BE2C (cell line): ENCODE results near the gene DLL3.

Source experiments
- DNase-seq: peaks from one replicate; pipeline ENCODE4 v3.0.0-alpha.2; 2020
- H3K27me3 ChIP-seq: fragments of 250-450 bp; sonication (Bioruptor Pico); 2 replicates; pipeline ENCODE4 v1.5.1; 2020; ENCODE audit warnings: mild to moderate bottlenecking
- H3K36me3 ChIP-seq: fragments of 250-450 bp; sonication (Bioruptor Pico); 2 replicates; pipeline ENCODE4 v1.5.1; 2020; ENCODE audit warnings: mild to moderate bottlenecking
- H3K4me1 ChIP-seq: fragments of 250-450 bp; sonication (Bioruptor Pico); 2 replicates; pipeline ENCODE4 v1.5.1; 2020
- H3K4me3 ChIP-seq: 2 replicates; pipeline ENCODE4 v1.5.1; 2011; ENCODE audit warnings: low read depth, low read length
- H3K9me3 ChIP-seq: fragments of 250-450 bp; sonication (Bioruptor Pico); 2 replicates; pipeline ENCODE4 v1.5.1; 2020
- TF ChIP-seq, protein P1 (sequence below): IDR thresholded peaks from 2 replicates; pipeline ENCODE4 v1.5.1; 2012; ENCODE audit warnings: mild to moderate bottlenecking, low read depth, low read length

DLL3 gene

DNA sequence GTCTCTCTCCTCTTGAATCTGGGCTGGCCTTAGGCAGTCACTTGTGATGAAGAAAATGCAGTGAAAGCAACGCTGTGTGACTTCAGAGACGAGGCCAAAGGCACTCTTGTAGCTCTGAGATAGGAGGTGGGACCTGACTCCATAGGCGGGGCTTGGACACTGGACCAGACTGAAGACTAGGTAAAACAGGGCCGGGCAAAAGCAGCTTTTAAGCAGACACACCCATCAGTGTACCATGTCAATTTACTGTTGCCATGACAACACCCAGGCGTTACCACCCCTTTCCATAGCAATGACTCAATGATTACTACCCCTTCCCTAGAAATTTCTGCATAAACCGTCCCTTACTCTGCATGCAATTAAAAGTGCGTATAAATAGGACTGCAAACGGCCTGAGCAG lies 47.9 kb downstream of the DLL3 start:
- H3K4me3 ChIP-seq: no peak overlapping the region
- TF ChIP-seq, protein P1, sequence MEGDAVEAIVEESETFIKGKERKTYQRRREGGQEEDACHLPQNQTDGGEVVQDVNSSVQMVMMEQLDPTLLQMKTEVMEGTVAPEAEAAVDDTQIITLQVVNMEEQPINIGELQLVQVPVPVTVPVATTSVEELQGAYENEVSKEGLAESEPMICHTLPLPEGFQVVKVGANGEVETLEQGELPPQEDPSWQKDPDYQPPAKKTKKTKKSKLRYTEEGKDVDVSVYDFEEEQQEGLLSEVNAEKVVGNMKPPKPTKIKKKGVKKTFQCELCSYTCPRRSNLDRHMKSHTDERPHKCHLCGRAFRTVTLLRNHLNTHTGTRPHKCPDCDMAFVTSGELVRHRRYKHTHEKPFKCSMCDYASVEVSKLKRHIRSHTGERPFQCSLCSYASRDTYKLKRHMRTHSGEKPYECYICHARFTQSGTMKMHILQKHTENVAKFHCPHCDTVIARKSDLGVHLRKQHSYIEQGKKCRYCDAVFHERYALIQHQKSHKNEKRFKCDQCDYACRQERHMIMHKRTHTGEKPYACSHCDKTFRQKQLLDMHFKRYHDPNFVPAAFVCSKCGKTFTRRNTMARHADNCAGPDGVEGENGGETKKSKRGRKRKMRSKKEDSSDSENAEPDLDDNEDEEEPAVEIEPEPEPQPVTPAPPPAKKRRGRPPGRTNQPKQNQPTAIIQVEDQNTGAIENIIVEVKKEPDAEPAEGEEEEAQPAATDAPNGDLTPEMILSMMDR: no peak
- peaks cover 20% of the 10 kb centered on the region for H3K27me3 ChIP-seq
- H3K36me3 ChIP-seq: no peaks in the 10 kb centered on the region
- DNase-seq: no peak
- no peaks in the 10 kb centered on the region for H3K4me1 ChIP-seq
- no peaks in the 10 kb centered on the region; the same call in 1 of the 2 replicates for H3K9me3 ChIP-seq

DNA sequence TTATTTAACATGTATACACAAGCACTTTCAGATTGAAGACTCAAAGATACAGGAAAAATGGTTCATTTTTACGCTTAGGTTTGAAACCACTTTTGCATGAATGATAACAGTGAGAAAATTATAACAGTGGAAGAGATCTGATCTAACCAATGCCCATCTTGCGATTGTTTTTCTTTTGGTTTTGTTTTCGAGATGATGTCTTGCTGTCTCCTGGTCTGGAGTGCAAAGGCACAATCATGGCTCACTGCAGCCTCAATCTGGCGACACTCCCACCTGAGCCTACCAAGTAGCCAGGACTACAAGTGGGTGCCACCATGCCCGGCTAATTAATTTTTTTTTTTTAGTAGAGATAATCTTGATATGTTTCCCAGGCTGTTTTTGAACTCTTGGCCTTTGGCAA lies 51.5 kb downstream of the DLL3 start:
- no peak for DNase-seq
- H3K36me3 ChIP-seq: no peaks in the 10 kb centered on the region
- TF ChIP-seq, protein P1: no peak
- no peak overlapping the region for H3K4me3 ChIP-seq
- no peaks in the 10 kb centered on the region; the same call in 1 of the 2 replicates for H3K9me3 ChIP-seq
- H3K4me1 ChIP-seq: no peaks in the 10 kb centered on the region
- H3K27me3 ChIP-seq: peaks cover 30% of the 10 kb centered on the region

DNA sequence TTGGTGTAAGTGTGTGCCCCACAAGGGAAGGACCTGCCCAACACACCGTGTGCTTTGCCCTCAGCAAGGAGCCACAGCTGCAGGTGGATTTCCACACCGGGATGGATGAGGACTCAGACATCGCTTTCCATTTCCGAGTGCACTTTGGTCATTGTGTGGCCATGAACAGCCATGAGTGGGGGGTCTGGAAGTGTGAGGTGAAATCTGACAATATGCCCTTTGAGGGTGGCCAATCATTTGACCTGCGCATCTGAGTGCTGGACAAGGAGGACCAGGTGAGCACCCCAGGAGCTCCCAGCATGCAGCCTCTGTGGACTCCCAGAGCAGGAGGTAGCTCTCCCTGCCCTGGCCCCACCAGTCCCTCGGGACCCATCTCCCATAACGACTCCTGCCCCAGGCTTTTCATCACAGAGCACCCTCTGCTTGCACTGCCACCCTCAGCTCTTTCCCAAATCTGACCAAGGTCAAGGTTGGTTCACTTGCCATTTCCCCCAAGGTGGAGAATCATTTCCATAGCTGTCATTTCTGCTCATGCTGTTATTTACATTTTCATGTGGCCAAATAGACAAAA lies 54.4 kb downstream of the DLL3 start:
- Histone ChIP-seq H3K27me3 (peaks cover 10% of the 10 kb centered on the region; the same call in 1 of the 2 replicates), H3K36me3 (no peaks in the 10 kb centered on the region), H3K9me3 (no peaks in the 10 kb centered on the region), H3K4me3 (no peak overlapping the region), H3K4me1 (no peaks in the 10 kb centered on the region)
- TF ChIP-seq, protein P1: no peak
- no peak for DNase-seq

DNA sequence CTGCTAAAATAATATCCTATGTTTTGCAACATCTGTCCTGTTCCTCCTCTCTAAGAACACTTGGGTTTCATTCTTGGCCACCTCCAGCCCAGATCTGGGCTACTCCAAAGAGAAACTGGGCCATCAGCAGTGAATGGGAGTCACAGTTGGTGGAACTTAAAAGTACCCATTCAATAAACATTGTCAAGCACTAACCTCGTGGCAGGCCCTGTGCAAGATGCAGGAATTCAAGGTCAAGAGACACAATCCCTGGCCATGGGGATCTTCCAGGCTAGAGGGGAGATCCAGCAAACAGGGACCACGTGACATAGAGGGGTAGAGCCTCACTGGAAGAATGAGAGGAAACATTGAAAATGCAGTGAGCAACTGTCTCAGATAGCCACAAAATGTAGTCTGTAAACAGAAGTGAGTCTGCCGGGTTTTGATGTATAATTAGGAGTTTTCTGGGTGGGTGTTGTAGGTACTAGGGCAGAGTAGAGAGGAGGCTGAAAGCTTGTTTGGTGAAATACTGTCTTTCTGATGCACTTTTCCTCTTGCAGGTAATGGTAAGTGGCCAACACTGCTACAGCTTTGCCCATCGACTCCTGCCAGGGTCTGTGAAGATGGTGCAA lies 56.1 kb downstream of the DLL3 start:
- DNase-seq: no peak
- Histone ChIP-seq H3K36me3 (no peaks in the 10 kb centered on the region), H3K4me3 (no peak overlapping the region), H3K9me3 (no peaks in the 10 kb centered on the region), H3K27me3 (peaks cover 17% of the 10 kb centered on the region; the same call in 1 of the 2 replicates), H3K4me1 (no peaks in the 10 kb centered on the region)
- TF ChIP-seq, protein P1: no peak

DNA sequence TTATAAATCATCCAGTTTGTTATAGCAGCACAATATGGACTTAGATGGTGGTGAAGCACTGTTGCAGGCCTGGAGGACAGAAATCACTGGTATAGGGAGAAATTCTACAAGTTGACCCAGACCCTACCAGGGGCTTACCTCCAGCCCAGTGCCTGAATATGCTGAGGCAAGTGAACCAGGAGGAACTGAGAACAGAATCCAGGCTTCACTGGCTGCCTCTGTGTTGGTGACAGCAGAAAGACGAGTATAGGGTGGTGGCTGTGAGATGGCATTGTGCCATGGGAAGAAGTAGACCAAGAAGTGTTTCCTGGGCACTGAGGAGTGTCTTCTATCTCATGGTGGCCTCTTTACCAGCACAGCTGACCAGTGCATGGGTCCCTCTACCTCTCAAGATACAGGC lies 57.1 kb downstream of the DLL3 start:
- H3K9me3 ChIP-seq: no peaks in the 10 kb centered on the region
- H3K4me3 ChIP-seq: no peak overlapping the region
- H3K36me3 ChIP-seq: no peaks in the 10 kb centered on the region
- no peaks in the 10 kb centered on the region for H3K4me1 ChIP-seq
- peaks cover 17% of the 10 kb centered on the region; the same call in 1 of the 2 replicates for H3K27me3 ChIP-seq
- no peak for DNase-seq
- TF ChIP-seq, protein P1: no peak
